Measurements from ENCODE around the gene PCCA.

The PCCA gene

DNA sequence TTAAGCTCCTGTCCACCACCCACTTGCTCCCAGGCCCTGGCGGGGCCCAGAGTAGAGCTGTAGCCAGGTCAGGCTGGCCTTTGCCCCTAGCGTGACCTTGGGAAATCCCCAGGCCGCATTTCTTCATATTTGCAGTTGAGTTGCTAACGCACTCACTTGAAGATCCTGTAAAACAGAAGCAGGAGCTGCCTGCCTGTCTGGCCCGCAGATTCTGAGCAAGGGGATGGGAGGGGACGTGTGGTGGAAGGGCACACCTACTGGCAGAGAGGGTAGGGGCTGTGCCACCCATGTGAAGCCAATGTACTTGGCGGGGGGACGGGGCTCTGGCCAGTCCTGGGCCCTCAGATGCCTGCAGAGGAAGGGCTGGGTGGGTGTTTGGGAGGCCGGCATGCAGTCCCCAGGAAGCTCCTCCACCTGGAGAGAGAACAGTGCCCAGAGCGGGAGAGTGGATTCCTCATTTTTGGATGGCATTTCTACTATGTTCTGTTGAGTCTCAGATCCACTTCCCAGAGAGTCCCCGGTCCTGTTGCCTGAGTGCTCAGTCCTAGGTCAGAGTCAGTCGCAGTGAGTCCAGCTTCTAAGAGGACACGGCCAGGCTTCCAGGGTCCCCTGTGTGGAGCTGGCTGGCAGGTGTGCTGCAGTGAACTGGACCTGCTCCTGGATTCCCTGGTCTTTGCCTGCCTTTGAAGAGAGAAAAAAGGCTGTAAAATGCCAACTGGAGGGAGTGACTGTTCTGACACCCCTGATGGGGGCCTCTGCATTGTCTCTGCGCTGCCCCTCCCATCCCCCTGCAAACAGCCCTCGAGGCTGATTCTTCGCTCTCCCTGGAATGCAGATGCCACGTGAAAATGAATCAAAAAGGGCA is 436.8 kb downstream of the PCCA start:
- H3K9ac ChIP-seq (ENCODE audit: low read depth, low read length): no peak overlapping the region
- peaks cover 12% of the 10 kb centered on the region for H3K36me3 ChIP-seq (ENCODE audit: control insufficient read depth, insufficient read depth, low read length)
- H3K27me3 ChIP-seq (ENCODE audit: control insufficient read depth, insufficient read depth, low read length): no peaks in the 10 kb centered on the region
- H3K4me3 ChIP-seq (ENCODE audit: low read depth, low read length): no peak overlapping the region
- no peak overlapping the region for H3K27ac ChIP-seq (ENCODE audit: low read depth, low read length)
- H3K4me1 ChIP-seq (ENCODE audit: control insufficient read depth, insufficient read depth, low read length): peaks cover 46% of the 10 kb centered on the region
- H3K9me3 ChIP-seq (ENCODE audit: control insufficient read depth, insufficient read depth, low read length): no peaks in the 10 kb centered on the region

GRCh38 chr13:100526318-100527000 is 437.6 kb downstream of the PCCA start:
- Histone ChIP-seq H3K27ac (ENCODE audit: low read depth, low read length) (no peak overlapping the region), H3K9ac (ENCODE audit: low read depth, low read length) (no peak overlapping the region), H3K27me3 (ENCODE audit: control insufficient read depth, insufficient read depth, low read length) (no peaks in the 10 kb centered on the region), H3K9me3 (ENCODE audit: control insufficient read depth, insufficient read depth, low read length) (no peaks in the 10 kb centered on the region), H3K4me3 (ENCODE audit: low read depth, low read length) (no peak overlapping the region), H3K36me3 (ENCODE audit: control insufficient read depth, insufficient read depth, low read length) (peaks cover 12% of the 10 kb centered on the region), H3K4me1 (ENCODE audit: control insufficient read depth, insufficient read depth, low read length) (peaks cover 43% of the 10 kb centered on the region)

DNA sequence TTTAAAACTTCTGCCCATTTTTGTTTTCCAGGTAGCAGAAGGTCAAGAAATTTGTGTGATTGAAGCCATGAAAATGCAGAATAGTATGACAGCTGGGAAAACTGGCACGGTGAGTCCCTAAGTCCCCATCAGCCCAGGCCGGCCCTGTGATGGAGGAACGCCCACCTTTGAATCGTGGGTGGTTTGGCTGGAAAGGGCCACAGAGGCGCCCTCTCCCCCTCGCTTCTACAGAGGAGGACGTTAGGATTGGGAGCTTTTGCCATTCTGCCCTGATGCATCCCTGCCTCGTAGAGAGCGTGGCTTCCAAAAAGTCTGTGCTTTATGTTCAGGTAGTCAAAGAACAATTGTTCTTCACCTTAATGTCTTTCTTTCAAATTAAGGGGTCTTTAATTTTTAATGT is 438.8 kb downstream of the PCCA start:
- Histone ChIP-seq H3K27me3 (ENCODE audit: control insufficient read depth, insufficient read depth, low read length) (no peaks in the 10 kb centered on the region), H3K4me1 (ENCODE audit: control insufficient read depth, insufficient read depth, low read length) (peaks cover 33% of the 10 kb centered on the region), H3K9me3 (ENCODE audit: control insufficient read depth, insufficient read depth, low read length) (no peaks in the 10 kb centered on the region), H3K36me3 (ENCODE audit: control insufficient read depth, insufficient read depth, low read length) (peaks cover 12% of the 10 kb centered on the region), H3K9ac (ENCODE audit: low read depth, low read length) (no peak overlapping the region), H3K27ac (ENCODE audit: low read depth, low read length) (no peak overlapping the region), H3K4me3 (ENCODE audit: low read depth, low read length) (no peak overlapping the region)

GRCh38 chr13:100528353-100528752 is 439.5 kb downstream of the PCCA start:
- Histone ChIP-seq H3K9ac (ENCODE audit: low read depth, low read length) (no peak overlapping the region), H3K27ac (ENCODE audit: low read depth, low read length) (no peak overlapping the region), H3K9me3 (ENCODE audit: control insufficient read depth, insufficient read depth, low read length) (no peaks in the 10 kb centered on the region), H3K4me3 (ENCODE audit: low read depth, low read length) (no peak overlapping the region), H3K4me1 (ENCODE audit: control insufficient read depth, insufficient read depth, low read length) (peaks cover 33% of the 10 kb centered on the region), H3K27me3 (ENCODE audit: control insufficient read depth, insufficient read depth, low read length) (no peaks in the 10 kb centered on the region), H3K36me3 (ENCODE audit: control insufficient read depth, insufficient read depth, low read length) (peaks cover 12% of the 10 kb centered on the region)

- no peak overlapping the region for H3K27ac ChIP-seq (ENCODE audit: low read depth, low read length)
- no peaks in the 10 kb centered on the region for H3K27me3 ChIP-seq (ENCODE audit: control insufficient read depth, insufficient read depth, low read length)
- no peak overlapping the region for H3K9ac ChIP-seq (ENCODE audit: low read depth, low read length)
- peaks cover 33% of the 10 kb centered on the region for H3K4me1 ChIP-seq (ENCODE audit: control insufficient read depth, insufficient read depth, low read length)
- no peak overlapping the region for H3K4me3 ChIP-seq (ENCODE audit: low read depth, low read length)
- no peaks in the 10 kb centered on the region for H3K9me3 ChIP-seq (ENCODE audit: control insufficient read depth, insufficient read depth, low read length)
- H3K36me3 ChIP-seq (ENCODE audit: control insufficient read depth, insufficient read depth, low read length): peaks cover 12% of the 10 kb centered on the region
Observed at GRCh38 chr13:100528820-100529219, 439.9 kb downstream of the PCCA start.

DNA sequence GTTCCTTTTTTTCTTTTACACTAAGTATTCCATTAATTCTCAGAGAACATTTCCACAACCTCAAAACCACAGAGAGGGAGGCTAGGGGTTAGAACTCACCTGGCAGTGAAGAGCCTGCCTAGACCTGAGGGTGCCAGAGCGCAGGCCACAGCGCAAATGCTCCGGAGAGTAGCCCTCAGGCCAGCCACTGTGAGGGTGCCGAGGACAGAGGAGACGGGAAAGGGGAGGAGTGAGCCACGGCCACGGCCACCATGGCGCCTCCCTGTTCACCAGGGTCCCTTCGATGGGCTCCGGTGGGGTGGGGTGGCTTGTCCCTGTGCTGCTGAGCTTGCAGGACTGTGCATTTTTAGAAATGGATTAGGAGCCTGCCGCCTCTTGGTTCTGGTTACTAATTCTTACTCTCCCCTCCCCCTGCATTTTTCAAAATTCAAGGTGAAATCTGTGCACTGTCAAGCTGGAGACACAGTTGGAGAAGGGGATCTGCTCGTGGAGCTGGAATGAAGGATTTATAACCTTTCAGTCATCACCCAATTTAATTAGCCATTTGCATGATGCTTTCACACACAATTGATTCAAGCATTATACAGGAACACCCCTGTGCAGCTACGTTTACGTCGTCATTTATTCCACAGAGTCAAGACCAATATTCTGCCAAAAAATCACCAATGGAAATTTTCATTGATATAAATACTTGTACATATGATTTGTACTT is 440.9 kb downstream of the PCCA start:
- H3K27me3 ChIP-seq (ENCODE audit: control insufficient read depth, insufficient read depth, low read length): no peaks in the 10 kb centered on the region
- no peak overlapping the region for H3K9ac ChIP-seq (ENCODE audit: low read depth, low read length)
- no peak overlapping the region for H3K4me3 ChIP-seq (ENCODE audit: low read depth, low read length)
- H3K9me3 ChIP-seq (ENCODE audit: control insufficient read depth, insufficient read depth, low read length): no peaks in the 10 kb centered on the region
- H3K36me3 ChIP-seq (ENCODE audit: control insufficient read depth, insufficient read depth, low read length): peaks cover 12% of the 10 kb centered on the region
- H3K27ac ChIP-seq (ENCODE audit: low read depth, low read length): no peak overlapping the region
- peaks cover 32% of the 10 kb centered on the region for H3K4me1 ChIP-seq (ENCODE audit: control insufficient read depth, insufficient read depth, low read length)

DNA sequence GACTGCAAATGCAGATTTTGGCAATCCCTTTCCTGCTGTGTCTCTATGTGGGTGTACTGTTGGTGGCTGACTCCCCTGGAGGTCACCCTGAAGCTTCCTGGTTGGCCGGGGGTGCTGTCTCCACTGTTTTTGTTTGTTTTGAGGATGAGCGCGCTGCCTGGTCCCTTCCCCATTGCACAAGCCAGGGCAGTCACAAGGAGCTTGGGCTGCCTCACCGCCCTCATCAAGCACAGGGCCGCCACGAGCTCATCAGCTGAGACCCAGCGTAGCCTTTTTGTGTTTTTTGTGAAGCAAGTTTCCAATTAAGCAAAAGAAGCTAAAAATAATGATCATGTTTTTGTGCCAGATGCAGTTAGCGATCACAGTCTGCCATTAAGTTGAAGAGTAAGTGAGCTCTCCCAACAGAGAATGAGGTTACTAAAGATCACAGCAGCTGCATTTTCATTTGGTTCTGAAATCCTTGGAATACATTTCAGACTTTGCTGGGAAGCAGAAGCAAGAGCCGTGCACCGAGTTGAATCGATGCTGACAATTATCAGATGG is 441.8 kb downstream of the PCCA start:
- H3K27ac ChIP-seq (ENCODE audit: low read depth, low read length): peak overlapping the region; percentile 42

GRCh38 chr13:100532090-100532766 is 443.3 kb downstream of the PCCA start:
- Histone ChIP-seq H3K9ac (ENCODE audit: low read depth, low read length) (no peak overlapping the region), H3K9me3 (ENCODE audit: control insufficient read depth, insufficient read depth, low read length) (no peaks in the 10 kb centered on the region), H3K36me3 (ENCODE audit: control insufficient read depth, insufficient read depth, low read length) (peaks cover 12% of the 10 kb centered on the region), H3K4me1 (ENCODE audit: control insufficient read depth, insufficient read depth, low read length) (peaks cover 13% of the 10 kb centered on the region), H3K4me3 (ENCODE audit: low read depth, low read length) (no peak overlapping the region), H3K27me3 (ENCODE audit: control insufficient read depth, insufficient read depth, low read length) (no peaks in the 10 kb centered on the region), H3K27ac (ENCODE audit: low read depth, low read length) (no peak overlapping the region)

More for the DNA sequence above, 441.8 kb downstream of the PCCA start:
- Histone ChIP-seq H3K36me3 (ENCODE audit: control insufficient read depth, insufficient read depth, low read length) (peaks cover 12% of the 10 kb centered on the region), H3K27me3 (ENCODE audit: control insufficient read depth, insufficient read depth, low read length) (no peaks in the 10 kb centered on the region), H3K4me3 (ENCODE audit: low read depth, low read length) (no peak overlapping the region), H3K9ac (ENCODE audit: low read depth, low read length) (no peak overlapping the region), H3K4me1 (ENCODE audit: control insufficient read depth, insufficient read depth, low read length) (peaks cover 24% of the 10 kb centered on the region), H3K9me3 (ENCODE audit: control insufficient read depth, insufficient read depth, low read length) (no peaks in the 10 kb centered on the region)

- no peak overlapping the region for H3K9ac ChIP-seq (ENCODE audit: low read depth, low read length)
- no peaks in the 10 kb centered on the region for H3K9me3 ChIP-seq (ENCODE audit: control insufficient read depth, insufficient read depth, low read length)
- no peak overlapping the region for H3K4me3 ChIP-seq (ENCODE audit: low read depth, low read length)
- peaks cover 13% of the 10 kb centered on the region for H3K4me1 ChIP-seq (ENCODE audit: control insufficient read depth, insufficient read depth, low read length)
- no peak overlapping the region for H3K27ac ChIP-seq (ENCODE audit: low read depth, low read length)
- H3K36me3 ChIP-seq (ENCODE audit: control insufficient read depth, insufficient read depth, low read length): peaks cover 8% of the 10 kb centered on the region
- no peaks in the 10 kb centered on the region for H3K27me3 ChIP-seq (ENCODE audit: control insufficient read depth, insufficient read depth, low read length)
Observed at GRCh38 chr13:100532836-100533435, 444.0 kb downstream of the PCCA start.

GRCh38 chr13:100533588-100534041 is 444.7 kb downstream of the PCCA start:
- no peak overlapping the region for H3K9ac ChIP-seq (ENCODE audit: low read depth, low read length)
- no peaks in the 10 kb centered on the region for H3K27me3 ChIP-seq (ENCODE audit: control insufficient read depth, insufficient read depth, low read length)
- H3K4me1 ChIP-seq (ENCODE audit: control insufficient read depth, insufficient read depth, low read length): peaks cover 13% of the 10 kb centered on the region
- peaks cover 6% of the 10 kb centered on the region; the same call in 1 of the 2 replicates for H3K36me3 ChIP-seq (ENCODE audit: control insufficient read depth, insufficient read depth, low read length)
- no peak overlapping the region for H3K4me3 ChIP-seq (ENCODE audit: low read depth, low read length)
- no peaks in the 10 kb centered on the region for H3K9me3 ChIP-seq (ENCODE audit: control insufficient read depth, insufficient read depth, low read length)
- H3K27ac ChIP-seq (ENCODE audit: low read depth, low read length): no peak overlapping the region

All from HUES48 (cell line).